Activated CD8-positive, alpha-beta memory T cell treated with anti-CD3 and anti-CD28 coated beads, Interleukin-2, amount 50 U/mL, for 24 hours (primary cell): ENCODE data around the gene KRT1.

Source experiments
- DNase-seq: peaks from one replicate; pipeline ENCODE4 v3.0.0-alpha.2; 2020; ENCODE audit errors: extremely low read depth

Gene KRT1

GRCh38 chr12:52636189-52636588 is 44.0 kb downstream of the KRT1 start:
- no peak for DNase-seq

GRCh38 chr12:52634266-52635056 is 45.7 kb downstream of the KRT1 start:
- no peak for DNase-seq

- DNase-seq: no peak
These were observed 46.8 kb downstream of the KRT1 start for GRCh38 chr12:52633383-52633782.

- DNase-seq: no peak
These were observed 47.6 kb downstream of the KRT1 start for GRCh38 chr12:52632656-52633055.

GRCh38 chr12:52631676-52632459 is 48.3 kb downstream of the KRT1 start:
- no peak for DNase-seq

- no peak for DNase-seq
These were observed 48.9 kb downstream of the KRT1 start for GRCh38 chr12:52631264-52631663.

GRCh38 chr12:52630599-52631200 is 49.5 kb downstream of the KRT1 start:
- DNase-seq: no peak

GRCh38 chr12:52630008-52630500 is 50.2 kb downstream of the KRT1 start:
- DNase-seq: no peak

- DNase-seq: no peak
These were observed 50.8 kb downstream of the KRT1 start for GRCh38 chr12:52629281-52630007.

- no peak for DNase-seq
These were observed 51.4 kb downstream of the KRT1 start for GRCh38 chr12:52628841-52629240.

- no peak for DNase-seq
These were observed 52.1 kb downstream of the KRT1 start for GRCh38 chr12:52628111-52628507.

- no peak for DNase-seq
These were observed 52.7 kb downstream of the KRT1 start for GRCh38 chr12:52627395-52628110.
